Heart left ventricle (tissue), 16 donors: ENCODE measurements around the gene TTC38. TPM values are rescaled to one million over a fixed set of nuclear protein-coding genes. Genes with fewer than 3 reads are reported as not detected.
"Not testable (repeated sequence)": the region's sequence is repeated elsewhere in the genome, so short reads cannot be mapped to it uniquely, and the experiment has no call there.

Experiments
- ATAC-seq, 4 donors: fragments of 200-7000 bp; cut with Tn5 transposase; one replicate each; pipeline ENCODE4 v1.9.1; 2020 to 2022; ENCODE audit warnings: moderate library complexity in 4 of 4, mild to moderate bottlenecking in 3 of 4, moderate number of reproducible peaks in 1 of 4
- DNase-seq, 5 donors: peaks; one replicate each; pipeline ENCODE4 v3.0.0-alpha.2; 2020
- H3K27ac ChIP-seq, 12 donors: fragments of 200-600 bp; sonication (generic) in 4 of 12; one replicate each; pipeline versions ENCODE4 v1.5.0 to v1.8.0; 2016 to 2022; ENCODE audit warnings: mild to moderate bottlenecking in 2 of 12
- H3K27me3 ChIP-seq, 9 donors: fragments of 200-600 bp; sonication (generic) in 2 of 9; one replicate each; pipeline versions ENCODE4 v1.5.1 to v1.8.0; 2016 to 2022; ENCODE audit warnings: mild to moderate bottlenecking in 3 of 9
- H3K36me3 ChIP-seq, 9 donors: fragments of 200-600 bp; sonication (generic) in 2 of 9; one replicate each; pipeline versions ENCODE4 v1.5.0 to v1.8.0; 2018 to 2022; ENCODE audit warnings: mild to moderate bottlenecking in 2 of 9
- H3K4me1 ChIP-seq, 12 donors: fragments of 200-600 bp; sonication (generic) in 4 of 12; one replicate each; pipeline versions ENCODE4 v1.5.0 to v1.8.0; 2016 to 2022; ENCODE audit warnings: mild to moderate bottlenecking in 3 of 12
- H3K4me3 ChIP-seq, 12 donors: fragments of 200-600 bp; sonication (generic) in 4 of 12; one replicate each; pipeline versions ENCODE4 v1.5.0 to v1.8.0; 2017 to 2022; ENCODE audit warnings: mild to moderate bottlenecking in 9 of 12, moderate library complexity in 4 of 12
- H3K9me3 ChIP-seq, 12 donors: fragments of 200-600 bp; sonication (generic) in 4 of 12; one replicate each; pipeline versions ENCODE4 v1.5.0 to v1.8.0; 2016 to 2022; ENCODE audit warnings: mild to moderate bottlenecking in 1 of 12
- POLR2A ChIP-seq, 2 donors: fragments of 450-650 bp; IDR thresholded peaks; one replicate each; pipeline ENCODE4 v1.6.1; 2017; ENCODE audit warnings: antibody characterized with exemption in 2 of 2, mild to moderate bottlenecking in 2 of 2, moderate library complexity in 2 of 2
- WGBS, 4 donors: extraction: QIAGEN DNeasy Blood & Tissue Kit in 2 of 4; methylation state at CpG; one replicate each; pipeline versions ENCODE4 v1.1.5 to v1.1.7; 2013 to 2018; 5-methylcytosine and 5-hydroxymethylcytosine counted together
- intact Hi-C, 10 donors: fragments of 100-400 bp; cut with DNase I; formaldehyde crosslinking; loops; one replicate each; pipeline versions ENCODE4 v1.11.1 to v1.14.2; 2022
- polyA plus RNA-seq, 2 donors: library from polyadenylated mRNA; stranded (reverse); fragments of 200-250 nt; gene quantifications; one replicate each; pipeline ENCODE4 v1.2.3, GENCODE V29; 2013
- total RNA-seq, 9 donors: library from RNA; depleted of rRNA in 2 of 9; stranded (reverse); fragments of >200 nt in 2 of 9; fragmentation: NEBNext Ultra II Directional in 3 of 9; extraction: Animal tissue kit (Norgen Biotek cat#: 25700) in 3 of 9; gene quantifications; one replicate each; pipeline versions ENCODE4 v1.1.0 to v1.2.4, GENCODE V29; 2016 to 2023
- TF ChIP-seq, protein P1 (sequence below), 12 donors: fragments of 200-600 bp; sonication (generic) in 4 of 12; IDR thresholded peaks; one replicate each; pipeline versions ENCODE4 v1.5.0 to v1.8.0; 2018 to 2022; ENCODE audit warnings: antibody characterized with exemption in 12 of 12, mild to moderate bottlenecking in 5 of 12
- donor health status: ischemic (EF 13 %, LVEDD 7.1; RV severe dilation, severe dysfunction).
- donor health status: healthy with polysubstance abuse.
- donor health status: DM: no; HTN: yes; CAD: no.
- donor health status: DM: no; HTN: no; CAD: no.
- donor health status: ischemic (EF 25% LVEDD 6.9; RV normal size, moderate dysfunction).
- donor health status: ischemic (EF 25% LVEDD 5.7; RV mildly dilated, moderate dysfunction).
- donor health status: healthy.
- donor health status: DM: yes; HTN: yes; CAD: no.
- donor health status: ischemic (EF 35%, LVEDD 5.7; RV mildly dilated, moderate dysfunction).
- donor health status: nonischemic (EF 11% LVEDD 7.7; RV severe dilation, severe dysfunction).
- donor health status: DM: yes; HTN: yes; CAD: no.
- donor health status: PGD.
- donor health status: ischemic (EF 29% LVEDD 5.4; RV normal size, mild dysfunction).
- donor health status: nonischemic (EF 23%, LVEDD 6.1; RV moderate dilation, normal function).

TTC38 gene
- total and polyA plus RNA-seq, 11 donors = 15.5 to 72.4 (median 25.3) TPM

DNA sequence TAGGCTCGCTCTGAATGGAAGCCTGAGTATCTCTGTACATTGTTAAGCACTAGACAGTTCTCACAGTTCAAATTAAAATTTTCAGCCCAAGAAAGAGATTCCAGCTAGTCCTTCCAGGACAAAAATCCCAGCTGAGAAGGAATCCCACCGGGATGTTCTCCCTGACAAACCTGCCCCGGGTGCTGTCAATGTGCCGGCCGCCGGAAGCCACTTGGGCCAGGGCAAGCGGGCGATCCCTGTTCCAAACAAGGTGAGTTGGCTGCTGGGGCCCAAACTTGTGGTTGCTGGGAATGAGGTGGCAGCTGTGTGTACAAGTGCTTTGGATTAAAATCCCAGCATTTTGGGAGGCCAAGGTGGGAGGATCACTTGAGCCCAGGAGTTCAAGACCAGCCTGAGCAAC, 44.2 kb downstream of the TTC38 start:
- Histone ChIP-seq H3K9me3 (no peaks in the 10 kb centered on the region), H3K4me1 (peaks cover 0 to 13% (median 0%) of the 10 kb centered on the region in 12 donors), H3K4me3 (no peak overlapping the region), H3K27ac (no peak overlapping the region), H3K27me3 (no peaks in the 10 kb centered on the region), H3K36me3 (peaks cover 0 to 4% (median 0%) of the 10 kb centered on the region in 9 donors)
- no peak for TF ChIP-seq POLR2A (IDR thresholded peaks at IDR 0.05)
- TF ChIP-seq, protein P1, sequence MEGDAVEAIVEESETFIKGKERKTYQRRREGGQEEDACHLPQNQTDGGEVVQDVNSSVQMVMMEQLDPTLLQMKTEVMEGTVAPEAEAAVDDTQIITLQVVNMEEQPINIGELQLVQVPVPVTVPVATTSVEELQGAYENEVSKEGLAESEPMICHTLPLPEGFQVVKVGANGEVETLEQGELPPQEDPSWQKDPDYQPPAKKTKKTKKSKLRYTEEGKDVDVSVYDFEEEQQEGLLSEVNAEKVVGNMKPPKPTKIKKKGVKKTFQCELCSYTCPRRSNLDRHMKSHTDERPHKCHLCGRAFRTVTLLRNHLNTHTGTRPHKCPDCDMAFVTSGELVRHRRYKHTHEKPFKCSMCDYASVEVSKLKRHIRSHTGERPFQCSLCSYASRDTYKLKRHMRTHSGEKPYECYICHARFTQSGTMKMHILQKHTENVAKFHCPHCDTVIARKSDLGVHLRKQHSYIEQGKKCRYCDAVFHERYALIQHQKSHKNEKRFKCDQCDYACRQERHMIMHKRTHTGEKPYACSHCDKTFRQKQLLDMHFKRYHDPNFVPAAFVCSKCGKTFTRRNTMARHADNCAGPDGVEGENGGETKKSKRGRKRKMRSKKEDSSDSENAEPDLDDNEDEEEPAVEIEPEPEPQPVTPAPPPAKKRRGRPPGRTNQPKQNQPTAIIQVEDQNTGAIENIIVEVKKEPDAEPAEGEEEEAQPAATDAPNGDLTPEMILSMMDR (IDR thresholded peaks at IDR 0.05) = no peak
- DNase-seq (peak in 1 of 5 donors; percentile 21), ATAC-seq (no peak)
- intact Hi-C loops = loop anchor here in 8 of 10 donors (5.0 to 10.0 kb wide), 4 partner anchors 310 to 320 kb away; no protein-coding TSS in a partner anchor
- WGBS, 4 donors = 97 to 99% (median 98%) methylated on average over 8 of the region's 8 CpGs

- not testable (repeated sequence) for ATAC-seq, H3K4me3 ChIP-seq, H3K9me3 ChIP-seq, H3K27me3 ChIP-seq, H3K27ac ChIP-seq, H3K36me3 ChIP-seq, DNase-seq
- intact Hi-C loops = loop anchor here in 8 of 10 donors (5.0 to 10.0 kb wide), 4 partner anchors 311 to 321 kb away; no protein-coding TSS in a partner anchor
- WGBS, 4 donors = 97 to 99% (median 98%) methylated on average over 2 of the region's 2 CpGs
- H3K4me1 ChIP-seq = peaks cover 0 to 13% (median 0%) of the 10 kb centered on the region in 12 donors
Observed at GRCh38 chr22:46312848-46313247, 45.0 kb downstream of the TTC38 start.

- WGBS, 4 donors = 90 to 95% (median 93%) methylated on average over 12 of the region's 12 CpGs
- Histone ChIP-seq H3K36me3 (peaks cover 0 to 10% (median 0%) of the 10 kb centered on the region in 9 donors), H3K27me3 (no peaks in the 10 kb centered on the region), H3K27ac (no peak overlapping the region), H3K4me3 (no peak overlapping the region), H3K9me3 (no peaks in the 10 kb centered on the region), H3K4me1 (peaks cover 0 to 5% (median 0%) of the 10 kb centered on the region in 12 donors)
- TF ChIP-seq, protein P1 (IDR thresholded peaks at IDR 0.05) = no peak
- no peak for TF ChIP-seq POLR2A (IDR thresholded peaks at IDR 0.05)
- DNase-seq = no peak
- ATAC-seq = no peak
- intact Hi-C loops = loop anchor here in 8 of 10 donors (2.0 to 10.0 kb wide), 3 partner anchors 193 to 324 kb away; no protein-coding TSS in a partner anchor
Observed at GRCh38 chr22:46315976-46316375, 48.2 kb downstream of the TTC38 start.

- peaks cover 0 to 5% (median 0%) of the 10 kb centered on the region in 12 donors for H3K4me1 ChIP-seq
- H3K9me3 ChIP-seq = no peaks in the 10 kb centered on the region
- no peak for ATAC-seq
- intact Hi-C loops = loop anchor here in 5 of 10 donors (5.0 to 10.0 kb wide), 2 partner anchors 323 to 325 kb away; no protein-coding TSS in a partner anchor
- no peak overlapping the region for H3K27ac ChIP-seq
- TF ChIP-seq POLR2A (IDR thresholded peaks at IDR 0.05) = no peak
- H3K4me3 ChIP-seq = no peak overlapping the region
- DNase-seq = peak in 1 of 5 donors; percentile 47
- WGBS, 4 donors = 81 to 94% (median 92%) methylated on average over 15 to 20 of the region's 20 CpGs
- peaks cover 0 to 10% (median 0%) of the 10 kb centered on the region in 9 donors for H3K36me3 ChIP-seq
- no peaks in the 10 kb centered on the region for H3K27me3 ChIP-seq
Observed at GRCh38 chr22:46317646-46318045, 49.8 kb downstream of the TTC38 start.

DNA sequence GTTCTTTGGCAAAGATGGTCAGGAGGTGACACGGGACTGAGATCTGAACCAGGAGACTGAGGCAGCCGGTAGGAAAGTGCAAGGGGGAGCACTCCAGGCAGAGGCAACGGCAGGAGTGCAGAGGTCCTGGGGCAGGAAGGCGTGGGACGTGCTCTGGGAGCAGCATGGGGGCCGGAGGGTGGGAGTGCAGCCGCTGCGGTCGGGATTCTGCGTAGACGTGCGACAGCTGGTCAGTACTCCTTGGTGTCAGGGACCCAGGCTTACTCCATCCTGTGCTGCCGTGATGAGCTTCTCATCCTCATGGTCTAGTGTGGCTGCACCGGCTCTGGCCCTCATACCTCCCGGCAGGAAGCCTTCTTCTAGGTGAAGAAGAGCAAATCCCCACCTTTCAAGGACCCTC, 50.8 kb downstream of the TTC38 start:
- TF ChIP-seq POLR2A (IDR thresholded peaks at IDR 0.05) = no peak
- TF ChIP-seq, protein P1 (IDR thresholded peaks at IDR 0.05) = no peak
- DNase-seq = peak in 1 of 5 donors; percentile 33
- Histone ChIP-seq H3K27ac (no peak overlapping the region), H3K4me1 (peaks cover 0 to 5% (median 0%) of the 10 kb centered on the region in 12 donors), H3K4me3 (no peak overlapping the region), H3K36me3 (peaks cover 0 to 10% (median 0%) of the 10 kb centered on the region in 9 donors), H3K9me3 (no peaks in the 10 kb centered on the region), H3K27me3 (no peaks in the 10 kb centered on the region)
- 88 to 95% (median 90%) methylated on average over 15 of the region's 15 CpGs for WGBS, 4 donors
- no peak for ATAC-seq
- intact Hi-C loops = loop anchor here in 5 of 10 donors (5.0 to 10.0 kb wide), 2 partner anchors 324 to 326 kb away; no protein-coding TSS in a partner anchor
